Epidermal melanocyte (primary cell): ENCODE measurements around the gene ZFAND2B.

Experiments
- DNase-seq: peaks from one replicate; pipeline ENCODE4 v3.0.0; 2011; ENCODE audit warnings: low spot score; ENCODE audit not compliant: insufficient read length

Gene ZFAND2B

GRCh38 chr2:219204425-219205164 is 2.0 kb upstream of the ZFAND2B start:
- DNase-seq = no peak

- no peak for DNase-seq
These were observed 1.4 kb upstream of the ZFAND2B start for GRCh38 chr2:219205165-219205538.

- no peak for DNase-seq
These were observed 628 bp upstream of the ZFAND2B start for GRCh38 chr2:219205981-219206327.

GRCh38 chr2:219207134-219207883 is 727 bp downstream of the ZFAND2B start:
- DNase-seq = no peak

GRCh38 chr2:219207884-219208740 is 1.5 kb downstream of the ZFAND2B start:
- DNase-seq = no peak

- no peak for DNase-seq
These were observed 2.9 kb downstream of the ZFAND2B start for GRCh38 chr2:219209236-219210195.

- no peak for DNase-seq
These were observed 3.8 kb downstream of the ZFAND2B start for GRCh38 chr2:219210196-219210885.

- no peak for DNase-seq
These were observed 4.3 kb downstream of the ZFAND2B start for GRCh38 chr2:219210886-219211362.

GRCh38 chr2:219213026-219213415 is 6.4 kb downstream of the ZFAND2B start:
- no peak for DNase-seq

GRCh38 chr2:219213486-219214071 is 7.0 kb downstream of the ZFAND2B start:
- DNase-seq = no peak

- no peak for DNase-seq
These were observed 7.6 kb downstream of the ZFAND2B start for GRCh38 chr2:219214141-219214540.

GRCh38 chr2:219214786-219215185 is 8.2 kb downstream of the ZFAND2B start:
- no peak for DNase-seq

GRCh38 chr2:219215871-219216534 is 9.4 kb downstream of the ZFAND2B start:
- DNase-seq = no peak

GRCh38 chr2:219216535-219216915 is 9.9 kb downstream of the ZFAND2B start:
- DNase-seq = no peak

GRCh38 chr2:219218217-219218731 is 11.7 kb downstream of the ZFAND2B start:
- DNase-seq = peak; percentile 53

- DNase-seq = peak; percentile 97
These were observed 12.4 kb downstream of the ZFAND2B start, which contains the start of gene ABCB6 for GRCh38 chr2:219218732-219219701. Gene ABCB6, minus strand, starts transcription at chr2:219218958. Its CDS starts 285 bp downstream, at chr2:219218673.

- no peak for DNase-seq
These were observed 13.4 kb downstream of the ZFAND2B start for GRCh38 chr2:219219784-219220532.
